Colonic mucosa (tissue), 4 donors: ENCODE results near the gene NTHL1. TPM values are rescaled to one million over a fixed set of nuclear protein-coding genes. Genes with fewer than 3 reads are reported as not detected.

Source experiments
- DNase-seq: peaks from one replicate; pipeline ENCODE4 v3.0.0-alpha.2; 2020
- H3K27ac ChIP-seq: fragments of 200-600 bp; one replicate; pipeline ENCODE4 v1.8.0; 2021
- H3K27me3 ChIP-seq: fragments of 200-600 bp; one replicate; pipeline ENCODE4 v1.8.0; 2021
- H3K36me3 ChIP-seq: fragments of 200-600 bp; one replicate; pipeline ENCODE4 v1.8.0; 2021
- H3K4me1 ChIP-seq: fragments of 200-600 bp; one replicate; pipeline ENCODE4 v1.8.0; 2021; ENCODE audit warnings: mild to moderate bottlenecking
- H3K4me3 ChIP-seq: fragments of 200-600 bp; one replicate; pipeline ENCODE4 v1.8.0; 2021
- H3K9ac ChIP-seq, 2 donors: one replicate each; pipeline ENCODE4 v1.7.0; 2013; ENCODE audit warnings: control low read depth in 2 of 2, low read depth in 2 of 2, low read length in 2 of 2
- H3K9me3 ChIP-seq: fragments of 200-600 bp; one replicate; pipeline ENCODE4 v1.8.0; 2021
- intact Hi-C: fragments of 100-400 bp; cut with DNase I; formaldehyde crosslinking; loops from one replicate; pipeline ENCODE4 v1.14.1; 2022
- total RNA-seq, 2 donors: library from RNA; stranded (reverse); fragmentation: NEBNext Ultra II Directional in 1 of 2; extraction: Animal tissue kit (Norgen Biotek cat#: 25700) in 1 of 2; gene quantifications; one replicate each; pipeline ENCODE4 v1.2.1, GENCODE V29; 2021
- TF ChIP-seq, protein P1 (sequence below): fragments of 200-600 bp; IDR thresholded peaks from one replicate; pipeline ENCODE4 v1.8.0; 2022; ENCODE audit warnings: antibody characterized with exemption, mild to moderate bottlenecking
- donor health status: healthy.
- donor health status: DM: no; HTN: no; CAD: no.
- donor health status: DM: no; HTN: no; CAD: no.

NTHL1 gene
- total RNA-seq, 2 donors from 2014 or later: 30.1 to 96.8 TPM

DNA sequence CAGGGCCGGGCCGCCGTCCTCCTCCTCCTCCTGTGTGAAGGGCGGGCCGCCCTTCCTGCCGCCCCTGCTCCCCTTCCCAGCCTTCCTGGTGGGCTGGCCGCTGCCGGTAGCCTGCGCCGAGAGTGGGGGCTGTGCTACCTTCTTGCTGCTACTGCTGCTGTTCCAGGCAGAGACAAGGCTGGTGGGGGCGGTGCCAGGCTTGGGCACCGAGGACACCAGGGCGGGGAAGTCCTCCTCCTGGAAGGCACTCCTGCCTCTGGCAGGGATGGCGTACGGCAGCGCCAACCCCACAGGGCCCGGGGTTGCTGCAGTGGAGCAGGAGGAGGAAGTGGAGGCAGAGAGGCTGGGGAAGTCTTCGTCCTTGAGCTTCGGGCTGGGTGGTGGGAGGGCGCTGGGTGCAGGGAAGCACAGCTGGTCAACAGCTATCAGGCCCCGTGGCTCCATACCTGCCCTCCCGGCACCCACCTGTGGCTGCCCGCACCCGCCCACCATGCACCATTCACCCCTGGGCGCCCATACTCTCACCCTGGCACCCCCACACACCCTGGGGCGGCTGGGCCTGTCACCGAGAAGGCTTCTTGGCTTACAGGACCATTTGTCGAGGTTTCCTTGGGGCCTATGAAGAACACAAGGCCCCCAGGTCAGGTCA, 47.6 kb downstream of the NTHL1 start:
- no peak overlapping the region for H3K27ac ChIP-seq
- TF ChIP-seq, protein P1, sequence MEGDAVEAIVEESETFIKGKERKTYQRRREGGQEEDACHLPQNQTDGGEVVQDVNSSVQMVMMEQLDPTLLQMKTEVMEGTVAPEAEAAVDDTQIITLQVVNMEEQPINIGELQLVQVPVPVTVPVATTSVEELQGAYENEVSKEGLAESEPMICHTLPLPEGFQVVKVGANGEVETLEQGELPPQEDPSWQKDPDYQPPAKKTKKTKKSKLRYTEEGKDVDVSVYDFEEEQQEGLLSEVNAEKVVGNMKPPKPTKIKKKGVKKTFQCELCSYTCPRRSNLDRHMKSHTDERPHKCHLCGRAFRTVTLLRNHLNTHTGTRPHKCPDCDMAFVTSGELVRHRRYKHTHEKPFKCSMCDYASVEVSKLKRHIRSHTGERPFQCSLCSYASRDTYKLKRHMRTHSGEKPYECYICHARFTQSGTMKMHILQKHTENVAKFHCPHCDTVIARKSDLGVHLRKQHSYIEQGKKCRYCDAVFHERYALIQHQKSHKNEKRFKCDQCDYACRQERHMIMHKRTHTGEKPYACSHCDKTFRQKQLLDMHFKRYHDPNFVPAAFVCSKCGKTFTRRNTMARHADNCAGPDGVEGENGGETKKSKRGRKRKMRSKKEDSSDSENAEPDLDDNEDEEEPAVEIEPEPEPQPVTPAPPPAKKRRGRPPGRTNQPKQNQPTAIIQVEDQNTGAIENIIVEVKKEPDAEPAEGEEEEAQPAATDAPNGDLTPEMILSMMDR: no peak
- intact Hi-C loops: no loop called here
- peaks cover 11% of the 10 kb centered on the region for H3K4me1 ChIP-seq
- H3K4me3 ChIP-seq: no peak overlapping the region
- H3K27me3 ChIP-seq: no peaks in the 10 kb centered on the region
- DNase-seq: no peak
- H3K36me3 ChIP-seq: peaks cover 41% of the 10 kb centered on the region
- no peaks in the 10 kb centered on the region for H3K9me3 ChIP-seq
- H3K9ac ChIP-seq: no peak overlapping the region

DNA sequence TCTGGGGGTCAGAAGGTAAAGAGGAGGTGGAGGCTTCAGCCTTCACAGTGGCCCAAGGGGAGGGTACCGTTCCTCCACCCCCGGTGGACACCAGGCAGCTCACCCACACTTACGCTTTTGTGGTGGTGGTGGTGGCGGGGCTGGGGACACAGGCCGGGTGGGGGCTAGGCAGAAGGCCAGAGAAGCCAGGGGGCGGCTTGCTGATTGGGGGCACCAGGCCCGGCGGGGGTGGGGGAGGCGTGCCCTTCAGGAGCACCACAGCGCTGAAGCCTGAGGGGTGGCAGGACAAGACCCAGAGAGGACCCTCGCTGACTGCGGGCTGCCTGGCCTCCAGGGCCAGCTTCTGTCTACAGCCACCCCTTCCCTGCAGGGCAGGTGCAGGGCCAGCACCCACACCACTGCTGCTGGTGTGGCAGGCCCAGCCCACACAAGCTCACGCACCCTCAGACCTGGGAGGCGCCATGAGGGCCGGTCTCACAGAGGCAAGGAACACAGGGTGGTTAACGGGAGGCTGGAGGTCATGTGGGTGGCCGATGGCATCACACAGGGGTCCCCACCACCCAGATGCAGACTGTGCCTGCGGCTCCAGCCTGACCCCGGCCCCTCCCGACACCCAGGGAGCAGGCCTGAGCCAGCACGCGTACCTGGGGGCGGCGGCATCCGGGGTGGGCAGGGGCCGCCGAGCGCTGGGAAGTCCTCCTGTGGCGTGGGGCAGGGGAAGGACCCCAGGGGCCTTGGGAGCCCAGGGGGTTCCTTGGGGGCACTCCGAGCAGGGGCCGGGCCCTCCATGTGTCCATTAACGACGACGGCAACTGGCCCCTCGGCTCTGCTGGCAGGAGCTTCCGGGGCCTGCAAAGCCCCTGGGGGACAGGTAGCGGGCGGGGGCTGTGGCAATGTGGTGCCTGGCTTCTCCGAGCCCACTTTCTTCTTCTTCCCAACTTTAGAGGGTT, 48.5 kb downstream of the NTHL1 start:
- Histone ChIP-seq H3K4me3 (no peak overlapping the region), H3K9ac (no peak overlapping the region), H3K9me3 (no peaks in the 10 kb centered on the region), H3K36me3 (peaks cover 41% of the 10 kb centered on the region), H3K4me1 (peaks cover 3% of the 10 kb centered on the region), H3K27me3 (no peaks in the 10 kb centered on the region), H3K27ac (peak overlapping the region; percentile 27)
- DNase-seq: no peak
- intact Hi-C loops: no loop called here
- TF ChIP-seq, protein P1: no peak

DNA sequence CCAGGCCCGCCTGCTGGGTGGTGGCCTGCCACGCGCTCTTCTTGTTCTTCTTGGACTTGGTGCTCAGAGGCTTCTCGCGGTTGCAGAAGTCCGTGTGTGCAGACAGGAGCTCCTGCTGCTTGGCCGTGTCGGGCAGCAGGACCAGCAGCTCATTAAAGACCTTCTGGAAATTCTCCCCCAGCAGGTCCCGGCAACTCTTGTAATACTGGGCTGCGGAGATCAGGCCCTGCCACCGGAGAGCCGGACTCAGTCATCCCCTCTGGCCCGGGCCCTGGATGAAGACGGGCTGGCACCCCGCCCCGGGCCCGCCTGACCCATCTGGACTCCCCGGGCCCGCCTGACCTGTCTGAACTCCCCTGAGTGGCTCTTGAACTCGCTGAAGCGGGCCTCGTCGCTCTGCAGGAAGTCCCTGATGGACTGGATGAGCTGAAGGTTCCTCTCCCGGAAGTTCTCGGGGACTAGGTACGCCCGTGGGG, 49.2 kb downstream of the NTHL1 start:
- no peak for DNase-seq
- no peaks in the 10 kb centered on the region for H3K27me3 ChIP-seq
- intact Hi-C loops: no loop called here
- TF ChIP-seq, protein P1: no peak
- H3K4me3 ChIP-seq: no peak overlapping the region
- peak overlapping the region; percentile 27 for H3K27ac ChIP-seq
- no peak overlapping the region for H3K9ac ChIP-seq
- H3K9me3 ChIP-seq: no peaks in the 10 kb centered on the region
- peaks cover 39% of the 10 kb centered on the region for H3K36me3 ChIP-seq
- H3K4me1 ChIP-seq: no peaks in the 10 kb centered on the region

DNA sequence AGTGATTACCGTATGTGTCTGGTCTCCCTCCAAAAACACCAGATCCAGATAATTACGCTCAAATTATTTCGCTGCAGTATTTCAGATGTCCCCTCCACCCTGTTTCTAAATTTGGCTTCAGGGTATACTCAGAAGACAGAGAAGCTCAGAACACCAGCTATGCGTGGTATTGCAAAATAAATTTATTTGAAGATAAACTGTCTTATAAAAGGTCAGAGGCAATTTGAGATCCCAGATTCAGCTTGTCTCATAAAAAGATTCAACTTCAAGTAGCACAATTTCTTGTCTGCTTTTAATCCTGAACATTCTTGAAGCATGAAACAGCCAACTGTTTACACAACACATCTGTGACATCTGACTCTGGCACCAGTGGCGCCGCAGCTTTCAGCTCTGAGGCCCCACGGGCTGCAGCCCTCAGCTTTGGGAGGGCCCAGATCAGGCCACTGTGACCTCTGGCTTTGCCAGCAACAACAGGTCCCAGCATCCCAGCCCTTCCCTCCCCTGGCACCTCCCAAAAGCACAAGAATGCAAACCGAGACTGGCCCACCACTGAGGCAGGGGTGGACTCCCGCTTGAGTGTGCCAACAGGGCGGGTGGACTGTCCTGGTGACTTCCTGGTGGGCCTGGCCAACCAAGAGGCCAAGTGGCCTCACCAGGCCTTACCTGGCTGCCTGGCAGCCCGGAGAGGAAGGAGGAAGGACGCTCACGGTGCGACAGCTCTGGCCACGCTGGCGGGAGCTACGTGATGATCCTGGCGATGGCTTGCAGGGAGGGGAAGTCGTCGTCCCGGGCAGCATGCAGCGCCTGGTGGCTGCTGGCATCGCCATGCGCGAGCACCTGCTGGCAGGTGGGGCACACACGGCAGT, 49.9 kb downstream of the NTHL1 start:
- Histone ChIP-seq H3K4me1 (no peaks in the 10 kb centered on the region), H3K27ac (peak overlapping the region; percentile 45), H3K36me3 (peaks cover 35% of the 10 kb centered on the region), H3K27me3 (no peaks in the 10 kb centered on the region), H3K4me3 (no peak overlapping the region), H3K9ac (no peak overlapping the region), H3K9me3 (no peaks in the 10 kb centered on the region)
- TF ChIP-seq, protein P1: no peak
- DNase-seq: no peak
- intact Hi-C loops: no loop called here

DNA sequence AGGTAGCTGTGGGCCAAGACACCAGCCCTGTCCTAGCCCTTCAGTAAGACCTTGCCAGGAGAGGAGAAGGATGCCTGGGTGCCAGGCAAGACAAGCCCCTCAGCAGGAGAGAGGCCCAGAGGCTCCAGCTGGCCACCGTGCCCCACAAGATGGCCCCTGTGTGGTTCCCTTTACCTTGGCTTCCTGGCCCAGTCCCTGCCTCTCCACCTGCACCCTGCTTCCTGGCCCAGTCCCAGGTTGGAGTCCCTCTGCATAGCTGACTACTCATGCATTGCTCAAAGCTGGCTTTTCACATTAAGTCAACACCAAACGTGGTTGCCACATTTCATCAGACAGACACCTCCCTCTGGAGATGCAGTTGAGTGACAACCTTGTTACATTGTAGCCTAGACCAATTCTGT, 53.9 kb downstream of the NTHL1 start:
- intact Hi-C loops: no loop called here
- Histone ChIP-seq H3K36me3 (peaks cover 9% of the 10 kb centered on the region), H3K4me3 (no peak overlapping the region), H3K9ac (no peak overlapping the region), H3K27ac (no peak overlapping the region), H3K4me1 (peaks cover 16% of the 10 kb centered on the region), H3K9me3 (no peaks in the 10 kb centered on the region), H3K27me3 (peaks cover 21% of the 10 kb centered on the region)
- TF ChIP-seq, protein P1: no peak
- DNase-seq: no peak
